ENCODE measurements around the gene CRYM. TPM values are rescaled to one million over a fixed set of nuclear protein-coding genes. Genes with fewer than 3 reads are reported as not detected.

Gene CRYM
- total RNA-seq, 1 donor from 2014 or later, result not detected

GRCh38 chr16:21242756-21243155 is 35.3 kb downstream of the CRYM start:
- no peaks in the 10 kb centered on the region for H3K9me3 Mint-ChIP-seq (ENCODE audit: unreplicated experiment)
- H3K4me1 Mint-ChIP-seq (ENCODE audit: low read depth, unreplicated experiment), result no peaks in the 10 kb centered on the region
- H3K4me3 Mint-ChIP-seq (ENCODE audit: unreplicated experiment), result no peak overlapping the region
- no peak for DNase-seq
- H3K27ac Mint-ChIP-seq (ENCODE audit: unreplicated experiment), result no peak overlapping the region
- no peaks in the 10 kb centered on the region for H3K36me3 Mint-ChIP-seq (ENCODE audit: unreplicated experiment)
- H3K27me3 Mint-ChIP-seq (ENCODE audit: unreplicated experiment), result peaks cover 3% of the 10 kb centered on the region
- TF ChIP-seq, protein P1, sequence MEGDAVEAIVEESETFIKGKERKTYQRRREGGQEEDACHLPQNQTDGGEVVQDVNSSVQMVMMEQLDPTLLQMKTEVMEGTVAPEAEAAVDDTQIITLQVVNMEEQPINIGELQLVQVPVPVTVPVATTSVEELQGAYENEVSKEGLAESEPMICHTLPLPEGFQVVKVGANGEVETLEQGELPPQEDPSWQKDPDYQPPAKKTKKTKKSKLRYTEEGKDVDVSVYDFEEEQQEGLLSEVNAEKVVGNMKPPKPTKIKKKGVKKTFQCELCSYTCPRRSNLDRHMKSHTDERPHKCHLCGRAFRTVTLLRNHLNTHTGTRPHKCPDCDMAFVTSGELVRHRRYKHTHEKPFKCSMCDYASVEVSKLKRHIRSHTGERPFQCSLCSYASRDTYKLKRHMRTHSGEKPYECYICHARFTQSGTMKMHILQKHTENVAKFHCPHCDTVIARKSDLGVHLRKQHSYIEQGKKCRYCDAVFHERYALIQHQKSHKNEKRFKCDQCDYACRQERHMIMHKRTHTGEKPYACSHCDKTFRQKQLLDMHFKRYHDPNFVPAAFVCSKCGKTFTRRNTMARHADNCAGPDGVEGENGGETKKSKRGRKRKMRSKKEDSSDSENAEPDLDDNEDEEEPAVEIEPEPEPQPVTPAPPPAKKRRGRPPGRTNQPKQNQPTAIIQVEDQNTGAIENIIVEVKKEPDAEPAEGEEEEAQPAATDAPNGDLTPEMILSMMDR (IDR thresholded peaks at IDR 0.05; ENCODE audit: partially characterized antibody, unreplicated experiment), result no peak

GRCh38 chr16:21239646-21240045 is 38.4 kb downstream of the CRYM start:
- DNase-seq, result no peak
- Mint-ChIP-seq H3K4me1 (ENCODE audit: low read depth, unreplicated experiment) (no peaks in the 10 kb centered on the region), H3K36me3 (ENCODE audit: unreplicated experiment) (no peaks in the 10 kb centered on the region), H3K4me3 (ENCODE audit: unreplicated experiment) (no peak overlapping the region), H3K27ac (ENCODE audit: unreplicated experiment) (no peak overlapping the region), H3K9me3 (ENCODE audit: unreplicated experiment) (no peaks in the 10 kb centered on the region), H3K27me3 (ENCODE audit: unreplicated experiment) (no peaks in the 10 kb centered on the region)
- TF ChIP-seq, protein P1 (IDR thresholded peaks at IDR 0.05; ENCODE audit: partially characterized antibody, unreplicated experiment), result no peak

DNA sequence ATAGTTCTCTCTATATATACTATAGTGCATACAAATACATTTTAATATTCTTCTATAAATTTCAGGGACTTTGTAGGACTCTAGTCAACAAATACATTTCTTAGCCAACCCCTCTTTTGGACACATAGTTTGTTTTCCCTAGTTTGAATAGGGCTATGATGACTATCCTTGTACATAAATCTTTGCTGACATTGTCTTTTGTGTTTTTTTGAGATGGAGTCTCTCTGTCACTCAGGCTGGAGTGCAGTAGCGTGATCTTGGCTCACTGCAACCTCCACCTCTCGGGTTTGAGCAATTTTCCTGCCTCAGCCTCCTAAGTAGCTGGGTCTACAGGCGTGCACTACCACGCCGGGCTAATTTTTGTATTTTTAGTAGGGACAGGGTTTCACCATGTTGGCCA is 41.3 kb downstream of the CRYM start:
- H3K9me3 Mint-ChIP-seq (ENCODE audit: unreplicated experiment), result no peaks in the 10 kb centered on the region
- DNase-seq, result no peak

DNA sequence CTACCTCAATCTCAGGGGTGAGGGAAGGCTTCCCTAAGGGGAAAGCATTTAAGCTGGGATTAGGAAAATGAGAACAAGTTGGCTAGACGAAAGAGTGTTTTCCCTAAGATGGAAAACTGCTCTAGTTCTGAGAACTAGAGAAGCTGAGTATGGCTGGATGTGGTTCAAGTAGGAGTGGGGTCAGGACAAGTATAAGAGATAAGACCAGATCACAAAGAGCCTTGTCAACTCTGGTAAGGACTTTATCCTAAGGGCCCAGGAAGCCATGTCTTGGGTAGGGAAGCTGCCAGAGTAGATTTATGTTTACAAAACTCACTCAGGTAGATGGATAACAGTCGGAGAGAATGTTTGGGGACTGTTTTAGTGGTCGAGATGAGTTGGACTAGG is 42.9 kb downstream of the CRYM start:
- no peaks in the 10 kb centered on the region for H3K27me3 Mint-ChIP-seq (ENCODE audit: unreplicated experiment)
- H3K27ac Mint-ChIP-seq (ENCODE audit: unreplicated experiment), result no peak overlapping the region
- no peaks in the 10 kb centered on the region for H3K9me3 Mint-ChIP-seq (ENCODE audit: unreplicated experiment)
- H3K4me3 Mint-ChIP-seq (ENCODE audit: unreplicated experiment), result no peak overlapping the region
- no peak for DNase-seq
- H3K4me1 Mint-ChIP-seq (ENCODE audit: low read depth, unreplicated experiment), result no peaks in the 10 kb centered on the region
- TF ChIP-seq, protein P1 (IDR thresholded peaks at IDR 0.05; ENCODE audit: partially characterized antibody, unreplicated experiment), result no peak
- no peaks in the 10 kb centered on the region for H3K36me3 Mint-ChIP-seq (ENCODE audit: unreplicated experiment)

More for the DNA sequence above, 41.3 kb downstream of the CRYM start:
- Mint-ChIP-seq H3K4me3 (ENCODE audit: unreplicated experiment) (no peak overlapping the region), H3K36me3 (ENCODE audit: unreplicated experiment) (no peaks in the 10 kb centered on the region), H3K27me3 (ENCODE audit: unreplicated experiment) (no peaks in the 10 kb centered on the region), H3K27ac (ENCODE audit: unreplicated experiment) (no peak overlapping the region), H3K4me1 (ENCODE audit: low read depth, unreplicated experiment) (no peaks in the 10 kb centered on the region)
- TF ChIP-seq, protein P1 (IDR thresholded peaks at IDR 0.05; ENCODE audit: partially characterized antibody, unreplicated experiment), result no peak

DNA sequence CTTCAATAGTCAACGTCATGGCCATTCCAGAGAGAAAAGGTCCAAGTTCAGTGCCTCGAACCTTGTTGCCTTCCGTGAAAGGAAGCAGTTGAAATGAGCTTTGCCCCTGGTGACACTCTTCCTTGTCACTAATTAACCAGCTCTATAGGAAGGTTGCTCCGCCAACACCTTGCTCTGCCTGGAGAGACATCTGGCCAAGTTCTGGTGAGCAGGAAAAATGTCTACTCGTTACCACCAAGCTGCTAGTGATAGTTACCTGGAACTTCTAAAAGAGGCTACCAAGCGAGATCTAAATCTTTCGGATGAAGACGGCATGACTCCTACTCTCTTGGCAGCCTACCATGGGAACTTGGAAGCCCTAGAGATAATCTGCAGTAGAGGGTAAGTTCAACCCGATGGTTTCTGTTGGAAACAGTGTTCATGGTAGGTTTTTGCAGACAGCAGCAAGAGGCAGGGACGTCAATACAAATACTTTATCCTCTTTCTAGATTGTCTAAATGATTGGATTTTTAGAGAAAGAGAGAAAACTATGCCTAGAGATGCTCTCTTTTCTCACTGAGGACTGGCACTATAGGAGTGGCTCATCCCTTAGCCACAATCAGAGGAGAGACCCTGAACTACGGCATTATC is 44.5 kb downstream of the CRYM start, which contains the start of gene ANKS4B:
Gene ANKS4B, plus strand, starts transcription at position 179 of the 630 bp plus-strand sequence. Its CDS starts 39 bp downstream, at position 218.
- Mint-ChIP-seq H3K4me3 (ENCODE audit: unreplicated experiment) (no peak within 1 kb of the TSS), H3K36me3 (ENCODE audit: unreplicated experiment) (no peaks in the 10 kb centered on the region), H3K4me1 (ENCODE audit: low read depth, unreplicated experiment) (no peaks in the 10 kb centered on the region), H3K27me3 (ENCODE audit: unreplicated experiment) (no peaks in the 10 kb centered on the region), H3K27ac (ENCODE audit: unreplicated experiment) (no peak within 1 kb of the TSS), H3K9me3 (ENCODE audit: unreplicated experiment) (no peaks in the 10 kb centered on the region)
- no peak for DNase-seq
- TF ChIP-seq, protein P1 (IDR thresholded peaks at IDR 0.05; ENCODE audit: partially characterized antibody, unreplicated experiment), result no peak

All from glutamatergic neuron (in vitro differentiated cells).